WI38 (cell line): ENCODE measurements around the gene PLA2G4D.

Experiments used
- H3K4me3 ChIP-seq: 2 replicates; pipeline ENCODE4 v1.5.1; 2011; ENCODE audit warnings: low read depth, mild to moderate bottlenecking, control low read depth, low read length
- CTCF ChIP-seq: IDR thresholded peaks from 2 replicates; pipeline ENCODE4 v1.5.1; 2012; ENCODE audit warnings: low read depth, mild to moderate bottlenecking, control low read depth, low read length

Gene PLA2G4D

GRCh38 chr15:42048821-42049200 is 45.6 kb downstream of the PLA2G4D start:
- H3K4me3 ChIP-seq: no peak overlapping the region
- no peak for TF ChIP-seq CTCF

- no peak for TF ChIP-seq CTCF
- H3K4me3 ChIP-seq: no peak overlapping the region
These were observed 46.1 kb downstream of the PLA2G4D start for GRCh38 chr15:42048080-42048820.

GRCh38 chr15:42046597-42046996 is 47.8 kb downstream of the PLA2G4D start:
- no peak overlapping the region for H3K4me3 ChIP-seq
- no peak for TF ChIP-seq CTCF

GRCh38 chr15:42045211-42045615 is 49.1 kb downstream of the PLA2G4D start:
- TF ChIP-seq CTCF: no peak

GRCh38 chr15:42042602-42043400 is 51.6 kb downstream of the PLA2G4D start:
- no peak overlapping the region for H3K4me3 ChIP-seq
- TF ChIP-seq CTCF: no peak

More at GRCh38 chr15:42045211-42045615, 49.1 kb downstream of the PLA2G4D start:
- no peak overlapping the region for H3K4me3 ChIP-seq

GRCh38 chr15:42038401-42038800 is 56.0 kb downstream of the PLA2G4D start:
- no peak for TF ChIP-seq CTCF
- H3K4me3 ChIP-seq: no peak overlapping the region

- no peak for TF ChIP-seq CTCF
These were observed 56.7 kb downstream of the PLA2G4D start for GRCh38 chr15:42037656-42038055.

More at GRCh38 chr15:42037656-42038055, 56.7 kb downstream of the PLA2G4D start:
- no peak overlapping the region for H3K4me3 ChIP-seq
